ENCODE measurements around the gene STK4.

Gene STK4

DNA sequence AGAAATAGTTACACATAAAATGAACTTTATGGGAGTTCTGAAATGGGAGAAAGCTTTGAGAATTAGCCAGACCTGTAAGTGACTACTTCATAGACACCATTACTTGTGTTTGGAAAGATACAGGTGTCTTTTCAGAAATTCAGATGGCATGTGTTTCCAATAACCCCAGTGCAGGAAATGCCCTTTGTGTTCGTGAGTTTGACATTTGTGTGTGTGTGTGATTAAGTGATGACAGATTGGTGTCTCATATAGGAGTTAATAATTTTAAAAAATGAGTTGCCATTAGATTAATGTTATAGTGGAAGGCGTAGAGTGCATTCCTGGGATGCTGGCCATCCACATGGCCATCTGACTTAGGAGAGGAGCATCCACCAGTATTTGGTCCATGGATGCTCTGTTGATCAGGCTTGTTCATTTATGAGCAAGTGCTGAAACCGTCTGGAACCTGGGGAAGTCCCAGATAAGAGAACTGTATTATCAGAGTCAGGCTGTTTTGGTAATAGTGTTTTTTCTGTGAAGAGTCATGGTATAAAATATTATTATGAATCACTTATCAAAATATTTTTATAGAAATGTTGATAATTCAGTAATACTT lies 3.1 kb downstream of the STK4 start:
- no peak overlapping the region for H3K27ac ChIP-seq
- no peak for TF ChIP-seq ZFX (IDR thresholded peaks at IDR 0.05; ENCODE audit: borderline replicate concordance)
- TF ChIP-seq, protein P1, sequence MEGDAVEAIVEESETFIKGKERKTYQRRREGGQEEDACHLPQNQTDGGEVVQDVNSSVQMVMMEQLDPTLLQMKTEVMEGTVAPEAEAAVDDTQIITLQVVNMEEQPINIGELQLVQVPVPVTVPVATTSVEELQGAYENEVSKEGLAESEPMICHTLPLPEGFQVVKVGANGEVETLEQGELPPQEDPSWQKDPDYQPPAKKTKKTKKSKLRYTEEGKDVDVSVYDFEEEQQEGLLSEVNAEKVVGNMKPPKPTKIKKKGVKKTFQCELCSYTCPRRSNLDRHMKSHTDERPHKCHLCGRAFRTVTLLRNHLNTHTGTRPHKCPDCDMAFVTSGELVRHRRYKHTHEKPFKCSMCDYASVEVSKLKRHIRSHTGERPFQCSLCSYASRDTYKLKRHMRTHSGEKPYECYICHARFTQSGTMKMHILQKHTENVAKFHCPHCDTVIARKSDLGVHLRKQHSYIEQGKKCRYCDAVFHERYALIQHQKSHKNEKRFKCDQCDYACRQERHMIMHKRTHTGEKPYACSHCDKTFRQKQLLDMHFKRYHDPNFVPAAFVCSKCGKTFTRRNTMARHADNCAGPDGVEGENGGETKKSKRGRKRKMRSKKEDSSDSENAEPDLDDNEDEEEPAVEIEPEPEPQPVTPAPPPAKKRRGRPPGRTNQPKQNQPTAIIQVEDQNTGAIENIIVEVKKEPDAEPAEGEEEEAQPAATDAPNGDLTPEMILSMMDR (IDR thresholded peaks at IDR 0.05) = no peak

GRCh38 chr20:44970243-44970757 lies 4.0 kb downstream of the STK4 start:
- no peak overlapping the region for H3K27ac ChIP-seq
- no peak for TF ChIP-seq ZFX (IDR thresholded peaks at IDR 0.05; ENCODE audit: borderline replicate concordance)
- TF ChIP-seq, protein P1 (IDR thresholded peaks at IDR 0.05) = no peak

DNA sequence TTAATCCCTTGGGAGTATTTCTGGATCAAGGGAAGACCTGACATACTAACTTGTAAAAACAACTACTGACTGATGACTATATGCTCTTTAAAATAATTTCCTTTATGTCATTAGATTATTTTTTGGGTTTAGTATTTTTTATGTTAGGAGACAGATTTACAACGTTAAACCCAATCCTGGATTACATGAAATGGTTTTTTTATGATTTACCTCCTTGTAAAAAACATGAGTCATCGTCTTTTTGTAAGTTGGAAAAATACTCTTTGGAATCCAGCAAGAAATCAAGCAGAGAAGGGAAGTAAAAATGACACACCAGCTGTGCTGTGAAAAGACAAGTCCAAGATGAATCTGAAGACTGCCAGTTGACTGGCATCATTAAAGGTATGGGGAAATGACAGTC lies 6.7 kb downstream of the STK4 start:
- TF ChIP-seq ZFX (IDR thresholded peaks at IDR 0.05; ENCODE audit: borderline replicate concordance) = no peak
- TF ChIP-seq, protein P1 (IDR thresholded peaks at IDR 0.05) = no peak
- no peak overlapping the region for H3K27ac ChIP-seq

DNA sequence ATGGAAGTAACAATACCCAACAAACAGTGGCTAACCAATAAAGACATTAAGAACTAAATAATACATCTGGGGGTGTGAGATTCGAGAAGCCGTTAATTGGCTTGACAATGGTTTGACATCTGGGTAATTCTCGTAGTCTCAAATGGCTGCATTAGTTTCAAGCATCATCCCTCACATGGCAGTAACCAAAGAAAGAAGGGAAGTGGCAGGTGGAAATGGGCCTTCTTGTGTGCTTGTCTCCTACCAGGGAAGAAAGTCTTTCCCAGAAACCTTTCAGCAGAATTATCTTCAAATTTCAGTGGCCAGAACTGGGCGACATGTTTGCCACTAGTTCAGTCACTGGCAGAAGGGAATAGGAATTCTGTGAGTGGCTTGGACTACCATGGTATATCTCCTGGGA lies 10.4 kb downstream of the STK4 start:
- TF ChIP-seq, protein P1 (IDR thresholded peaks at IDR 0.05) = no peak
- no peak for TF ChIP-seq ZFX (IDR thresholded peaks at IDR 0.05; ENCODE audit: borderline replicate concordance)
- no peak overlapping the region for H3K27ac ChIP-seq

- no peak for TF ChIP-seq ZFX (IDR thresholded peaks at IDR 0.05; ENCODE audit: borderline replicate concordance)
- TF ChIP-seq, protein P1 (IDR thresholded peaks at IDR 0.05) = no peak
- no peak overlapping the region for H3K27ac ChIP-seq
These were observed 12.8 kb downstream of the STK4 start for GRCh38 chr20:44979090-44979621.

- TF ChIP-seq, protein P1 (IDR thresholded peaks at IDR 0.05) = no peak
- TF ChIP-seq ZFX (IDR thresholded peaks at IDR 0.05; ENCODE audit: borderline replicate concordance) = no peak
These were observed 15.6 kb downstream of the STK4 start for GRCh38 chr20:44981736-44982406.

More at GRCh38 chr20:44981736-44982406, 15.6 kb downstream of the STK4 start:
- no peak overlapping the region for H3K27ac ChIP-seq
